ENCODE results near the gene OGDH.
"Not testable (repeated sequence)": the region's sequence is repeated elsewhere in the genome, so short reads cannot be mapped to it uniquely, and the experiment has no call there.

Gene OGDH

DNA sequence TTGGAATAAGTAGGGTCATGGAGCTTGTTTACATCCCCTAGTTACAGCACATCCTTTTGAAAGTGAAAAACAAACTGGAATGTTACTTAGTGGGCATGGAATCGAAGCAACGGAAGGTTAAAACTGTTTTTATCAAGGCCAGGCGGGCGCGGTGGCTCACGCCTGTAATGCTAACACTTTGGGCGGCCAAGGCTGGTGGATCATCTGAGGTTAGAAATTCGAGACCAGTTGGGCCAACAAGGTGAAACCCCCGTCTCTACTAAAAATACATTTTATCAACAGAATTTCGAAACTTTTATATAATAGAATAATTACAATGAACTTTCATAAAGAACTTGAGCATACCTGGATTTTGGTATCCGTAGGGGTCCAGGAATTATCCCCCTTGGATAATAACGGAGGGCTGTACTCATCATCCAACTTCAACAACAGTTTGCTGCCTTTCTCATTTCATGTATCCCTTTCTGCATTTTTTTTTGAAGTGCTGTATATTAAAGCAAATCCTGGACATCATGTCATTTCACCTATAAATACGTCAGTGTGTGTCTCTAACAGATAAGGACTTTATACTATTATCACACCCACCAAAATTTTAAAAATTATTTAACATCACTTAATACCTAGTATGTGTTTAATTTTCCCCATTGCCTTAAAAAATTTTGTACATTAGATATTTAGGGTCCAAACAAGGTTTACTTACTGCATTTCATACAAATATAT, 23.1 kb upstream of the OGDH start:
- peaks cover 25% of the 10 kb centered on the region for H3K36me3 ChIP-seq (ENCODE audit: insufficient read depth, low read depth, low read length)
- peak overlapping the region; percentile 91; the same call in 1 of the 2 replicates for H3K4me3 ChIP-seq (ENCODE audit: low read length)
- peak overlapping the region; percentile 89; the same call in 1 of the 2 replicates for H3K9ac ChIP-seq (ENCODE audit: low read depth, low read length)
- no peaks in the 10 kb centered on the region for H3K9me3 ChIP-seq (ENCODE audit: insufficient read depth, low read depth, low read length)
- no peaks in the 10 kb centered on the region for H3K27me3 ChIP-seq (ENCODE audit: insufficient read depth, low read length)
- H3K4me1 ChIP-seq (ENCODE audit: insufficient read depth, low read length), result peaks cover 6% of the 10 kb centered on the region; the same call in 1 of the 2 replicates
- H3K27ac ChIP-seq (ENCODE audit: low read length), result no peak overlapping the region

DNA sequence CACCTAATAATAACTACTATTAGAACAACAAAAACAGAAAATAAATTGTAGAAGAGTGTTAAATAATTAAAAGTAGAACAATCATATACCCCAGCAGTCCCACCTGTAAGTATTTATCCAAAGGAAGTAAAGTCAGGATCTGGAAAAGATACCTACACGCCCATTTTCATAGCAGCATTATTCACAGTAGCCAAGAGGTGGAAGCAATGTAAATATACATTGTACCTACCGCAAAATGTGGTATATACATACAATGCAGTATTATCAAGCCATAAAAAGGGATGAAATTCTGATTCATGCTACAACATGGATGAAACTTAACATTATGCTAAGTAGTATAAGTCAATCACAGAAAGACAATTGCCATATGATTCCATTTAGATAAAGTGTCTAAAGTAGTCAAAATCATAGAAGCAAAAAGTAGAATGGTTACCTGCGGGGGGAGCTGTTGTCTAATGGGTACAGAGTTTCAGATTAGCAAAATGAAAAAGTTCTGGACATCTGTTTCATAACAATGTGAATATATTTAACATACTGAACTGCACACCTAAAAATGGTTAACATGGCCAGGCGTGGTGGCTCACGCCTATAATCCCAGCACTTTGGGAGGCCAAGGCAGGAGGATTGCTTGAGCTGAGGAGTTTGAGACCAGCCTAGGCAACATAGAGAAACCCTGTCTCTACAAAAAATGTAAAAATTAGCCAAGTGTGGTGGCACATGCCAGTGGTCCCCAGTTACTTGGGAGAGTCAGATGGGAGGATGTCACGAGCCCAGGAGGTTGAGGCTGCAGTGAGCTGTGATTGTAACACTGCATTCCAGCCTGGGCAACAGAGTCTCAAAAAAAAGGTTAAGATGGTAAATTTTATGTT, 18.4 kb upstream of the OGDH start:
- Histone ChIP-seq H3K9ac (ENCODE audit: low read depth, low read length) (no peak overlapping the region), H3K4me3 (ENCODE audit: low read length) (no peak overlapping the region), H3K27me3 (ENCODE audit: insufficient read depth, low read length) (no peaks in the 10 kb centered on the region), H3K9me3 (ENCODE audit: insufficient read depth, low read depth, low read length) (no peaks in the 10 kb centered on the region), H3K36me3 (ENCODE audit: insufficient read depth, low read depth, low read length) (no peaks in the 10 kb centered on the region), H3K4me1 (ENCODE audit: insufficient read depth, low read length) (no peaks in the 10 kb centered on the region), H3K27ac (ENCODE audit: low read length) (no peak overlapping the region)

DNA sequence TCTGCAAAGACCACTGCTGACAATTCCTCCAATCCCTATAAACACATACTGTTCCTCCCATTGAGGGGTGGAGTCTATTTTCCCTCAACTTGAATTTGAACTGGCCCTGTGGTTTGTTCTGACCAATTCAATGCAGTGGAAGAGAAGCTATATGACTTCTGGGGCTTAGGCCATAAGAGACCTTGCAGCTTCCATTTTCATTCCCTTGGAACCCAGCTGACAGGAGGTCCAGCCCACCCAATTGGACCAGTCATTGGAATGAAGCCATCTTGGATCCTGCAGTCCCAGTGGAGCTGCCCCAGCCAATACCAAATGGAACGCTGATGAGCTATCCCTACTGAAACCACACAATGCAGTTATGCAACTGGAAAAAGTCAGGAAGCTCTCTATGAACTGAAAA, 15.5 kb upstream of the OGDH start:
- H3K4me1 ChIP-seq (ENCODE audit: insufficient read depth, low read length), result no peaks in the 10 kb centered on the region
- H3K36me3 ChIP-seq (ENCODE audit: insufficient read depth, low read depth, low read length), result no peaks in the 10 kb centered on the region
- H3K4me3 ChIP-seq (ENCODE audit: low read length), result no peak overlapping the region
- H3K9me3 ChIP-seq (ENCODE audit: insufficient read depth, low read depth, low read length), result no peaks in the 10 kb centered on the region
- H3K27me3 ChIP-seq (ENCODE audit: insufficient read depth, low read length), result no peaks in the 10 kb centered on the region
- no peak overlapping the region for H3K9ac ChIP-seq (ENCODE audit: low read depth, low read length)
- H3K27ac ChIP-seq (ENCODE audit: low read length), result no peak overlapping the region

DNA sequence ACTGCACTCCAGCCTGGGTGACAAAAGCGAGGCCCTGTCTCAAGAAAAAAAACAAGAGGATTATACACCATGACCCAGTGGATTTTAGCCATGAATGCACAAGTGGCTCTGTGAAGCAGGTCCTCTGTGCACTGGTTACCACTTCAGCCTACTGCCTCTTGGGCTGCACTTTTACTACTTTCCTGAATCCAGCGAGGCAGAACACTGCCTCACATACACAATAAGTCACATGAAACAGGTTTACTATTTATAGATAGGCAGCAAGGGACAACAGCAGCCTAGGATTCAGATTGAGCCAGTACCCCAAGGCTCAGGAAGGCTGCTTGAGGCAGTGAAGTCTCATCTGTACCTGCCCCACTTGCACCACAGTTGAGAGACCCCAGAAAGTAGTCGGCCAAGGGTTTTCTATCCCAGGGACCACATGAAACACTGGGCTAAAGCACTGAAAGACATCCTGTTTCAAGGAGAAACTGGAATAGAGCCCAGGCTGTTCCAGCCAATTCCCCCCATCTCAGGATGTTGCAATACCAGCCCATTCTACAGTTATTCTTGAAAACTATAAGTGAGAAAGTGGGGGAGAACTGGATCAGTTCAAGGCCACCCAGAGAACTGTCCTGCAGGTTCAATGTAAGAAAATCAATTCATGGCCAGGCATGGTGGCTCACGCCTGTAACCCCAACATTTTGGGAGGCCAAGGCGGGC, 10.3 kb upstream of the OGDH start:
- Histone ChIP-seq H3K27ac (ENCODE audit: low read length) (no peak overlapping the region), H3K9me3 (ENCODE audit: insufficient read depth, low read depth, low read length) (no peaks in the 10 kb centered on the region), H3K36me3 (ENCODE audit: insufficient read depth, low read depth, low read length) (no peaks in the 10 kb centered on the region), H3K9ac (ENCODE audit: low read depth, low read length) (no peak overlapping the region), H3K4me1 (ENCODE audit: insufficient read depth, low read length) (no peaks in the 10 kb centered on the region), H3K4me3 (ENCODE audit: low read length) (no peak overlapping the region), H3K27me3 (ENCODE audit: insufficient read depth, low read length) (0 out of 2 replicates have a peak, but pooled peaks cover 3% of the 10 kb centered on the region)

DNA sequence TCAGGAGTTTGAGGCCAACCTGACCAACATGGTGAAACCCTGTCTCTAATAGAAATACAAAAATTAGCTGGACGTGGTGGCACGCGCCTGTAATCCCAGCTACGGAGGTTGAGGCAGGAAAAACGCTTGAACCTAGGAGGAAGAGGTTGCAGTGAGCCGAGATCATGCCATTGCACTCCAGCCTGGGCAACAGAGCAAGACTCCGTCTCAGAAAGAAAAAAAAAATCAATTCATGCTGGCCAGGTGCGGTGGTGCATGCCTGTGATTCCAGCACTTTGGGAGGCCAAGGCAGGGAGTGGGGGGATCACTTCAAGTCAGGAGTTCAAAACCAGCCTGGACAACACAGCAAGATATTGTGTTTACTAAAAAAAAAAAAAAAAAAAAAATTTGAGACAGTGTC, 9.2 kb upstream of the OGDH start:
- not testable (repeated sequence) for H3K36me3 ChIP-seq (ENCODE audit: insufficient read depth, low read depth, low read length); H3K4me3 ChIP-seq (ENCODE audit: low read length); H3K9ac ChIP-seq (ENCODE audit: low read depth, low read length); H3K4me1 ChIP-seq (ENCODE audit: insufficient read depth, low read length); H3K9me3 ChIP-seq (ENCODE audit: insufficient read depth, low read depth, low read length); H3K27me3 ChIP-seq (ENCODE audit: insufficient read depth, low read length); H3K27ac ChIP-seq (ENCODE audit: low read length)

DNA sequence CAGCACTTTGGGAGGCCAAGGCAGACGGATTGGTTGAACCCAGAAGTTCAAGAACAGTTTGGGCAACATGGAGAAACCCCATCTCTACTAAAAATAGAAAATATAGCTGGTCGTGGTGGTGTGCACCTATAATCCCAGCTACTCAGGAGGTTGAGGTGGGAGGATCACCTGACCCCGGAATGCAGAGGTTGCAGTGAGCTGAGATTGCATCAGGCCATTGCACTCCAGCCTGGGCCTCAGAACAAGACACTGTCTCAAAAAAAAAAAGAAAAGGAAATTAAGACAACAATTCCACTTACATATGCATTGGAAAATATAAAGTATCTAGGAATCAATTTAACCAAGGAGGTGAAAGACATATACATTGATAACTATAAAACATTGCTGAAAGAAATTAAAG, 7.2 kb upstream of the OGDH start:
- Histone ChIP-seq H3K9ac (ENCODE audit: low read depth, low read length) (no peak overlapping the region), H3K27ac (ENCODE audit: low read length) (no peak overlapping the region), H3K4me1 (ENCODE audit: insufficient read depth, low read length) (no peaks in the 10 kb centered on the region), H3K27me3 (ENCODE audit: insufficient read depth, low read length) (0 out of 2 replicates have a peak, but pooled peaks cover 3% of the 10 kb centered on the region), H3K9me3 (ENCODE audit: insufficient read depth, low read depth, low read length) (no peaks in the 10 kb centered on the region), H3K36me3 (ENCODE audit: insufficient read depth, low read depth, low read length) (no peaks in the 10 kb centered on the region), H3K4me3 (ENCODE audit: low read length) (no peak overlapping the region)

DNA sequence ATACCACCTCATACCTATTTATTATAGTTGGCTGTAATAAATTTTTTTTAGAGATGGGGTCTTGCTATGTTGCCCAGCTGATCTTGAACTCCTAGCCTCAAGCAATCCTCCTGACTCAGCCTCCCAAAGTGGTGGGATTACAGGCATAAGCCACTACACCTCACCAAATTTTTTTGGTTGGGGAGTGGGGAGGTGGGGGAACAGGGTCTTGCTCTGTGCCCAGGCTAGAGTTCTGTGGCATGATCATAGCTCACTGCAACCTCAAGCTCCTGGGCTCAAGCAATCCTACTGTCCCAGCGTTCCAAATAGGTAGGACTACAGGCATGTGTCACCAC, 3.9 kb upstream of the OGDH start:
- Histone ChIP-seq H3K9ac (ENCODE audit: low read depth, low read length) (no peak overlapping the region), H3K4me1 (ENCODE audit: insufficient read depth, low read length) (no peaks in the 10 kb centered on the region)

DNA sequence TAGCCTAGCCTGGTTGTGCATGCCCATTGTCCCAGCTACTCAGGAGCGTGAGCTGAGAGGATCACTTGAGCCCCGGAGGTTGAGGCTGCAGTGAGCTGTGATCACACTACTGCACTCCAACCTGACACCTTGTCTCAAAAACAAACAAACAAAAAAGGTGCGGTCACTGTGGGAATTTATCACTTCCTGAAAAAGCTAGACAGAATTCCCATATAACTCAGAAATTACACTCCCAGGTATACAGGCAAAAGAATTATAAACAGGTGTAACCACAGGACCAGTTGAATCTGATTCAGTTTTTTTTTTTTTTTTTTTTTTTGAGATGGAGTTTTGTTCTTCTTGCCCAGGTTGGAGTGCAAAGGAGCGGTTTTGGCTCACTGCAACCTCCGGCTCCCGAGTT, 3.2 kb upstream of the OGDH start:
- no peaks in the 10 kb centered on the region for H3K36me3 ChIP-seq (ENCODE audit: insufficient read depth, low read depth, low read length)
- 0 out of 2 replicates have a peak, but pooled peaks cover 3% of the 10 kb centered on the region for H3K27me3 ChIP-seq (ENCODE audit: insufficient read depth, low read length)
- no peaks in the 10 kb centered on the region; the same call in 1 of the 2 replicates for H3K4me1 ChIP-seq (ENCODE audit: insufficient read depth, low read length)
- no peaks in the 10 kb centered on the region for H3K9me3 ChIP-seq (ENCODE audit: insufficient read depth, low read depth, low read length)
- no peak overlapping the region for H3K27ac ChIP-seq (ENCODE audit: low read length)
- no peak overlapping the region for H3K4me3 ChIP-seq (ENCODE audit: low read length)
- no peak overlapping the region for H3K9ac ChIP-seq (ENCODE audit: low read depth, low read length)

More for the DNA sequence above, 3.9 kb upstream of the OGDH start:
- H3K4me3 ChIP-seq (ENCODE audit: low read length), result no peak overlapping the region
- 0 out of 2 replicates have a peak, but pooled peaks cover 3% of the 10 kb centered on the region for H3K27me3 ChIP-seq (ENCODE audit: insufficient read depth, low read length)
- H3K36me3 ChIP-seq (ENCODE audit: insufficient read depth, low read depth, low read length), result no peaks in the 10 kb centered on the region
- H3K27ac ChIP-seq (ENCODE audit: low read length), result no peak overlapping the region
- H3K9me3 ChIP-seq (ENCODE audit: insufficient read depth, low read depth, low read length), result no peaks in the 10 kb centered on the region

DNA sequence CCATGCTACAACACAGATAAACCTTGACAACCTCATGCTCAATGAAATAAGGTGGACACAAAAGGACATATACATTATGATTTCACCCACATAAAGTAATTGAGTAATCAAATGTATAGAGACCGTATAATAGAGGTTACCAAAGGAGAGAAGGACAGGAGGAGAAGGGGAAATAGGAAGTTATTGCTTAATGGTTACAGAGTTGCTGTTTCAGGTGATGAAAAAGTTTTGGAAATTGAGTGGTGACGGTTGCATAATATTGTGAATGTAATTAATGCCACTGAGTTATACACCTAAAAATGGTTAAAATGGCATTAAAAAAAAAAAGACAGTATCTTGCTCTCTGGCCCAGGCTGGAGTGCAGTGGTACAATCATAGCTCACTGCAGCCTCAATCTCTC, 1.5 kb upstream of the OGDH start:
- Histone ChIP-seq H3K9me3 (ENCODE audit: insufficient read depth, low read depth, low read length) (no peaks in the 10 kb centered on the region), H3K27me3 (ENCODE audit: insufficient read depth, low read length) (0 out of 2 replicates have a peak, but pooled peaks cover 3% of the 10 kb centered on the region), H3K36me3 (ENCODE audit: insufficient read depth, low read depth, low read length) (no peaks in the 10 kb centered on the region), H3K4me1 (ENCODE audit: insufficient read depth, low read length) (no peaks in the 10 kb centered on the region; the same call in 1 of the 2 replicates), H3K27ac (ENCODE audit: low read length) (no peak overlapping the region), H3K4me3 (ENCODE audit: low read length) (no peak overlapping the region), H3K9ac (ENCODE audit: low read depth, low read length) (no peak overlapping the region)

DNA sequence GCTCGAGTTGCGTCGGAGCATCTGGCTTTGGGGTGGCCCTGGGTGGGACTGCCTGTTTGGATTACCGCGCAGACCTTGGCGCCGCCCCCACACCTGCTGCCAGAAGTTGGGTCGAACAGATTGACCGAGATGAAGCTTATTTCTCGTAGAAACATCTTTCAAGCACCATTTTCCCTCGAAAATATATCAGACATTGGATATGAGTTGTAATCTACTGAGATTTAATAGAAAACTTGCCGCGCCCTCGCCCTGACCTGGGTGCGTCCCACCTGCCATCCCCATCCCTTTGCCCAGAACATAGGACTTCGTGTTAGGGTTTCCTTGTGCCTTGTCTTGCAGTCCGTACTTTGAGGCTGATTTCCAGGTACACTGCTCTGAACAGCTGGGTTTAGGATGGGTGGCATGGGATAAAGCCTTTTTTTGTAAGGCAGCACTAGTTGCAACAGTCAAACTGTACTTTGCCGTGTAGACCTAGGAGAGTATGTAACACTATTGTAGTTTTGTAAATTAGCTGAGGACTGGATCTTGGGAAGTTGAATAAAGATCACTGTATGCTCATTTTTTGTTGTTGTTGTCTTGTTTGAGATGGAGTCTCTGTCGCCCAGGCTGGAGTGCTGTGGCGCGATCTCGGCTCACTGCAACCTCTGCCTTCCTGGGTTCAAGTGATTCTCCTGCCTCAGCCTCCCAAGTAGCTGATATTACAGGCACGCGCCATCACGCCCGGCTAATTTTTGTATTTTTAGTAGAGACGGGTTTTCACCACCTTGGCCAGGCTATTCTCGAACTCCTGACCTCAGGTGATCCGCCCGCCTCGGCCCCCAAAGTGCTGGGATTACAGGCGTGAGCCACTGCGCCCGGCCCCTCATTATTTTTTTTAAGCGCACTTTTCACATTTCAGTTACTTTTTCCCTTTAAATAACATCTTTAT, 978 bp downstream of the OGDH start:
- Histone ChIP-seq H3K9me3 (ENCODE audit: insufficient read depth, low read depth, low read length) (no peaks in the 10 kb centered on the region), H3K4me1 (ENCODE audit: insufficient read depth, low read length) (no peaks in the 10 kb centered on the region; the same call in 1 of the 2 replicates), H3K27me3 (ENCODE audit: insufficient read depth, low read length) (no peaks in the 10 kb centered on the region), H3K9ac (ENCODE audit: low read depth, low read length) (peak overlapping the region; percentile 99), H3K27ac (ENCODE audit: low read length) (peak overlapping the region; percentile 94), H3K36me3 (ENCODE audit: insufficient read depth, low read depth, low read length) (no peaks in the 10 kb centered on the region), H3K4me3 (ENCODE audit: low read length) (peak overlapping the region; percentile 87)

Data from iPS-20b (cell line).